GM12891 (cell line): ENCODE measurements around the gene RAC2.

Experiments used
- POLR2A ChIP-seq: IDR thresholded peaks from 2 replicates; pipeline ENCODE4 v1.6.1; 2011; ENCODE audit warnings: low read depth, low read length, control low read depth
- POLR2AphosphoS5 ChIP-seq: IDR thresholded peaks from 2 replicates; pipeline ENCODE4 v1.6.1; 2011; ENCODE audit warnings: low read depth, low read length, control low read depth
- POU2F2 ChIP-seq: IDR thresholded peaks from 2 replicates; pipeline ENCODE4 v1.6.1; 2011; ENCODE audit warnings: low read depth, mild to moderate bottlenecking, control low read depth, low read length, moderate library complexity
- SPI1 ChIP-seq: IDR thresholded peaks from 2 replicates; pipeline ENCODE4 v1.6.1; 2011; ENCODE audit warnings: low read depth, low read length, control low read depth
- TAF1 ChIP-seq: IDR thresholded peaks from 2 replicates; pipeline ENCODE4 v1.6.1; 2011; ENCODE audit warnings: low read depth, low read length, control low read depth

DNA sequence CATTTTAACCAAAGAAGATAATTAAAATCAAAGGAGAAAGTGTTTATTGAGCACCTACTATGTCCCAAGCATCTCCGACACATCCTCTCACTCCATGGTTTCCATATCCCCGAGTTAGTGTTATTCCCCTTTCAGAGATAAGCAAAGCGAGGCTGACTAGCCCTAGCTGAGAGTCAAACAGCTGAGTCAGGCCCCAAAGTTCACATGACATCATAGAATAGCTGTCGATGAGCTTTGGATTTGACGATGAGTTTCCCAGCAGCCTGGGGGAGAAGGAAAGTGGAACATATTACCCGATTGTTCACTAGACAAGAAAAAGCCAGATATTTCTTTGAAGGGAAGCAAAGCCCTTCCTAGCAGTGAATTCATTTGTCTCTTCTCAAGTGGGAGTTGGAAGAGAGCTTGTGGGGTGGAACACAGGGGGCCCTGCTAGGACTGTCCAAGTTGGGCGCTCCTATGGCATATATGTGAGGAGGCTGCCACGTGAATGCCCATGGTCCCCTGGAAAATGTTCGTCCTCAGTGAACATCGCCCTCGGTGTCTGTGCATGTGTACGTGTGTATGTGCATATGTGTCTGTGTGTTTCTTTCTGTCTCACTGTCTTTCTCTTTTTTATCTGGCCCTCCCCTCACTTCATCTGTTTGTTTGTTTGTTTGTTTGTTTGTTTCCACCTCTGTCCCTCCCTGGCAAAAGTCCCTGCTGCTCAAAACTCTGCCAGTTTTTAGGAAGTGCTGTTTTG lies 37.7 kb upstream of the RAC2 start:
- TF ChIP-seq TAF1, result no peak
- TF ChIP-seq POLR2AphosphoS5, result no peak
- no peak for TF ChIP-seq POLR2A
- no peak for TF ChIP-seq SPI1
- TF ChIP-seq POU2F2, result no peak
